ENCODE results near the gene ATP11A.

The ATP11A gene

DNA sequence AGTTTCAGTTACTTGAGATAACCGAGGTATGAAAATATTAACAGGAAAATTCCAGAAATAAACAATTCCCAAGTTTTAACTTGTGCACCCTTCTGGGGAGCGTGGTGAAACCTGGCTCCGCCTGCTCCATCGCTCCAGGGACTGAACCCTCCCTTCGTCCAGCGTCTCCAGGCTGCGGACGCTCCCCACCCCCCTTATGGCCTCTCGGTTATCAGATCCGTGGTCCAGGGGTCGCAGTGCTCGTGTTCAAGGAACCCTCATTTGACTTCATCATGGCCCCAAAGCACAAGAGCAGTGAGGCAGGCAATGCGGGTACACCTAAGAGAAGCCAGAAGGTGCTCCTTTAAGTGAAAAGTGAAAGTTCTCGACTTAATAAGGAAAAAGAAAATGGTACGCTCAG lies 71.1 kb downstream of the ATP11A start:
- Histone ChIP-seq H3K27me3 (replicated peaks) (no peaks in the 10 kb centered on the region), H3K4me3 (ENCODE audit: low read depth, low read length) (no peak overlapping the region), H3K27ac (no peak overlapping the region), H3K36me3 (replicated peaks) (no peaks in the 10 kb centered on the region)
- in situ Hi-C loops (cut with HindIII; ENCODE audit: low pct_ligation_motif_present, low sequenced_read_pairs), result no loop called here
- no peak for DNase-seq
- TF ChIP-seq, protein P1, sequence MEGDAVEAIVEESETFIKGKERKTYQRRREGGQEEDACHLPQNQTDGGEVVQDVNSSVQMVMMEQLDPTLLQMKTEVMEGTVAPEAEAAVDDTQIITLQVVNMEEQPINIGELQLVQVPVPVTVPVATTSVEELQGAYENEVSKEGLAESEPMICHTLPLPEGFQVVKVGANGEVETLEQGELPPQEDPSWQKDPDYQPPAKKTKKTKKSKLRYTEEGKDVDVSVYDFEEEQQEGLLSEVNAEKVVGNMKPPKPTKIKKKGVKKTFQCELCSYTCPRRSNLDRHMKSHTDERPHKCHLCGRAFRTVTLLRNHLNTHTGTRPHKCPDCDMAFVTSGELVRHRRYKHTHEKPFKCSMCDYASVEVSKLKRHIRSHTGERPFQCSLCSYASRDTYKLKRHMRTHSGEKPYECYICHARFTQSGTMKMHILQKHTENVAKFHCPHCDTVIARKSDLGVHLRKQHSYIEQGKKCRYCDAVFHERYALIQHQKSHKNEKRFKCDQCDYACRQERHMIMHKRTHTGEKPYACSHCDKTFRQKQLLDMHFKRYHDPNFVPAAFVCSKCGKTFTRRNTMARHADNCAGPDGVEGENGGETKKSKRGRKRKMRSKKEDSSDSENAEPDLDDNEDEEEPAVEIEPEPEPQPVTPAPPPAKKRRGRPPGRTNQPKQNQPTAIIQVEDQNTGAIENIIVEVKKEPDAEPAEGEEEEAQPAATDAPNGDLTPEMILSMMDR (IDR thresholded peaks at IDR 0.05; ENCODE audit: low read depth, low read length, missing control alignments), result no peak

DNA sequence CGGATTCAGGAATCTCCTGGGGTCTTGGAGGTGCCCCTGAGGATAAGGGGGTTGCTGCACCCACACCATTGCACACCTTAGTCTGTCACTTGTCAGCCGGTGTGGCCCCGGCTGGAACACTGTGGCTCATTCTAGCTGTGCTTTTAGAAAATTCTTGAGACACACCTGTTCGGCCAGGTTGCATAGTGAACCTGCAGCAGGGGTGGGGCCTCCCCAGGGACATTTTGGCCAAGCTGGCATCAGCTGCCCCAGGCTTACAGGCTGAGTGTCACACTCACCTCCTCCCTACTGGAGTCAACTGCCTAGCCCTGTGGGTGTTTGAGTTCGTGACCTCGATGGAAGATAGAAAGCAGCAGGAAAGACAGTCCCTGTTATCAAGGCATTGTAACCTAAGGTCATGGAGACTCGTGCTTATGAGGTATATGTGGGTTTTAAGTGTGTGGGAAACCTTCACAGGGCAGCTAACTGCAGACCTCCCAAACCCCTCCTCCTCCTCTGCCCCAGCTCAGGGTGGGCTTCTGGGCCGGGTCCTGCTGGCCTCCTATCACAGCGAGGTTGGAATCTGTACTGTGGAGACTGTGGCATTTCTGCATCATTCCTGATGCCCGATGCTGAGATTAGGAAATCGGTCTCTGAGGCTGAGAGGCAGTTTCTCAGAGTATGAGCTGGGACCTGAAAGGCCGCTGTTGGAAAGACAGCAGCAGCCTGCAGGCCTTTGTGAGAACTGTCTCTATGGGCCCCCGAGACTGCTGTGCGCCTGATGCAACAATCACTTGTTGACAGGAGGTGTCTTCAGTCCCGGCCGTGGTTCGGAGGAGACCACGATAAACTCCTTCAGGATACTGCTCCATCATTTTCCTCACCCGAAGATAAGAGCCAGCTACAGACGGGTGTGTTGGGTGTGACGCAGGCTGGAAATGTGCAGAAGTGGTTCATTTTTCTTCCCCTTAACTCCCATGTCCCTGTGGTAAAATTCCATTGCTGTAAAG lies 72.2 kb downstream of the ATP11A start:
- no peak for DNase-seq
- no peaks in the 10 kb centered on the region for H3K36me3 ChIP-seq (replicated peaks)
- H3K27ac ChIP-seq, result no peak overlapping the region
- TF ChIP-seq, protein P1 (IDR thresholded peaks at IDR 0.05; ENCODE audit: low read depth, low read length, missing control alignments), result no peak
- H3K4me3 ChIP-seq (ENCODE audit: low read depth, low read length), result no peak overlapping the region
- in situ Hi-C loops (cut with HindIII; ENCODE audit: low pct_ligation_motif_present, low sequenced_read_pairs), result no loop called here
- no peaks in the 10 kb centered on the region for H3K27me3 ChIP-seq (replicated peaks)

DNA sequence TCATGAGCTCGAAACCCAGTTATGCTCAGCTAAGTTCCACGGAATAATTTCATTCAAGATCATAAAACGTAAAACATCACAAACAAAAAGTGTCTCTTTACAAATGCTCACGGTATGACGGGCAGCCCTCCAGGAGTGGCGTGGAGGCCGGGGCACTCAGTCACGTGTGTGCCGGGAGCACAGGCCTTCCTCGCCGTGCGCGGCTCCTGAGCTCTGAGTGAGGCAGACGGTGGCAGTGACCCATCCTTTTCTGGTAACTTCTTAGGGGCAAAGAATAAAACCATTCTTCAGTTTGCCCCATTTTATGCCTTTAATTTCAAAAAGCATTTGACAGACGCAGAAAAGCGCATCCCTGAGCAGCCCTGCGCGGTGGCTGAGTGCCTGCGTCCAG lies 72.8 kb downstream of the ATP11A start:
- no peak for DNase-seq
- Histone ChIP-seq H3K36me3 (replicated peaks) (no peaks in the 10 kb centered on the region), H3K4me3 (ENCODE audit: low read depth, low read length) (no peak overlapping the region), H3K27ac (no peak overlapping the region), H3K27me3 (replicated peaks) (no peaks in the 10 kb centered on the region)
- TF ChIP-seq, protein P1 (IDR thresholded peaks at IDR 0.05; ENCODE audit: low read depth, low read length, missing control alignments), result no peak
- in situ Hi-C loops (cut with HindIII; ENCODE audit: low pct_ligation_motif_present, low sequenced_read_pairs), result no loop called here

DNA sequence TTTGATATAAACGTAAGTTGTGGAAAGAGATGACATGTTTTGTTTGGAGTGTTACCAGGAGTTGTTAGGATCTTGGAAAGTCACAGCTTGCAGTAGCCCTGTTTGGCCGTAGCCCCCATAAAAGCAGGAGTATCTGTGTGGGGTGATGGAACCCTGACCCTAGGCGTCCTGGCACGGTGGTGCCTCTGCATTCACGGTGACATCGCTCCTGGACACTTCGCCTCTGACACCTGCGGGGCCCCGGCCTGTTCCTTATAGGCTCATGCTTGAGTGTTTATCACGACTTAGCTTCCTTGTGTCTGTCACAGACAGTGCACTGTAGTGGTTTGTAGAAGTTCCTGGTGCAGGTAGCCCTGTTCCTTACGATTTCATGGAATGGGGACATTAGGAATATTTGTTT lies 74.2 kb downstream of the ATP11A start:
- no peak for DNase-seq
- TF ChIP-seq, protein P1 (IDR thresholded peaks at IDR 0.05; ENCODE audit: low read depth, low read length, missing control alignments), result no peak
- Histone ChIP-seq H3K27me3 (replicated peaks) (no peaks in the 10 kb centered on the region), H3K27ac (no peak overlapping the region), H3K36me3 (replicated peaks) (no peaks in the 10 kb centered on the region), H3K4me3 (ENCODE audit: low read depth, low read length) (no peak overlapping the region)
- in situ Hi-C loops (cut with HindIII; ENCODE audit: low pct_ligation_motif_present, low sequenced_read_pairs), result no loop called here

DNA sequence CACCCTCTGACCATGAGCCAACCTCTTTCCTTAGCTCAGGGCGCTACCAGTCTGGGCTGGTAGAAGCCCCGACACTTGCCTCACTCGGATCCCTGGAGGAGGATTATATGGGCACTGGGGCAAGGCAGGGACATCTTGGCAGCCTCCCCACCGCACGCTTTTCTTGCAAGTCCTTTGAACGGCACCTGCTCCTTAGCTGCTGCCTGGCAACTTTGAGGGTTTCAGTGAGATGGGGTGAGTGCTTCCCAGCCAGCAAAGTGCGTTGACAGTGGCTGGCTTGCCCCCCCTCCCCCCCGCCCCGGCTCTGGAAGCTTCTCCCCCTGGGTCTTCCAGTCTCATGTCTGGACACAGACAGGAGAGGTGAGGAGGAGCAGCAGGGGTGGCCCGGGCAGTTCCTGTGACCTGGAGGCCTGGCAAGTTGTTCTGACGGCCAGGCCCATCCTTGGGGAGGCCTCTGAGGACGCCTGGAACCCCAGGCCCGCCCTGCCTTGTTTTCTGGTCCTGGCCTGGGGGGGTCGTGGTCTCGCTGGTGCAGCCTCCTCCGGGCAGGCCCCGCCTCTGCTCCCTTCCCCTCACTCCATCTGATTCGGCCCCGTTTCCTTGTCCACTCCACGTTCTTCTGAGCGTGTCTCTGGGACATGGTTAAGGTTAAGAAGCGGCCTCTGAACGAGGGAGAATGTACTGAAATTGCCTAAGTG lies 75.2 kb downstream of the ATP11A start:
- TF ChIP-seq, protein P1 (IDR thresholded peaks at IDR 0.05; ENCODE audit: low read depth, low read length, missing control alignments), result no peak
- in situ Hi-C loops (cut with HindIII; ENCODE audit: low pct_ligation_motif_present, low sequenced_read_pairs), result no loop called here
- no peak for DNase-seq
- H3K27ac ChIP-seq, result no peak overlapping the region
- H3K36me3 ChIP-seq (replicated peaks), result no peaks in the 10 kb centered on the region
- no peak overlapping the region for H3K4me3 ChIP-seq (ENCODE audit: low read depth, low read length)
- H3K27me3 ChIP-seq (replicated peaks), result no peaks in the 10 kb centered on the region

Data from brain microvascular endothelial cell (primary cell).